Kidney epithelial cell (primary cell): ENCODE data around the gene EML5. TPM values are rescaled to one million over a fixed set of nuclear protein-coding genes. Genes with fewer than 3 reads are reported as not detected.
A peak's percentile ranks its signal among the peaks of the same experiment; 100 is the strongest.

Source experiments
- DNase-seq: peaks from one replicate; pipeline ENCODE4 v3.0.0-alpha.2; 2010; ENCODE audit warnings: low read depth
- H3K27me3 ChIP-seq: 2 replicates; pipeline ENCODE4 v1.6.0; 2011; ENCODE audit warnings: low read length; ENCODE audit not compliant: control insufficient read depth, insufficient read depth
- H3K36me3 ChIP-seq: 2 replicates; pipeline ENCODE4 v1.5.1; 2011; ENCODE audit warnings: low read length; ENCODE audit not compliant: control insufficient read depth, insufficient read depth
- H3K4me3 ChIP-seq: 2 replicates; pipeline ENCODE4 v1.5.1; 2011; ENCODE audit warnings: low read depth, mild to moderate bottlenecking, control low read depth, low read length
- total RNA-seq: library from RNA; depleted of rRNA; stranded (reverse); fragments of >200 nt; gene quantifications from 2 replicates; pipeline ENCODE4 v1.2.3, GENCODE V29; 2015
- TF ChIP-seq, protein P1 (sequence below): IDR thresholded peaks from 2 replicates; pipeline ENCODE4 v1.5.1; 2011; ENCODE audit warnings: mild to moderate bottlenecking, moderate library complexity, low read length, control low read depth, inconsistent platforms; ENCODE audit not compliant: insufficient read depth, poor library complexity, severe bottlenecking

Gene EML5
- total RNA-seq, 1 donor from 2014 or later = 0.79 TPM

DNA sequence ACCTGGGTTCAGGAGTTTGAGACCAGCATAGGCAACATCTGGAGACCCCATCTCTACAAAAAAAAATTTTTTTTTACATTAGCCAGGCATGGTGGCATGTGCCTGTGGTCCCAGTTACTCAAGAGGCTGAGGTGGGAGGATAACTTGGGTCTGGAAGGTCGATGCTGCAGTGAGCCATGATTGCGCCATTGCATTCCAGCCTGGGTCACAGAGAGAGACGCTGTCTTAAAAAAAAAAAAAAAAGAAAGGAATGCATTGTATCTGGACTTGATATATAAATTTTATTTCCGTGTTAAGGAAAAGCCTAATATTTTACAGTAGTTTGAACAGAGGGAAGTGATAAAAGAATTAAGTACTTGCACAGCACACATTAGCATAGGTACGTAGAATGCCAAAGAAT, 132.7 kb downstream of the EML5 start:
- no peak overlapping the region for H3K4me3 ChIP-seq
- H3K27me3 ChIP-seq = no peaks in the 10 kb centered on the region
- DNase-seq = no peak
- no peaks in the 10 kb centered on the region for H3K36me3 ChIP-seq
- TF ChIP-seq, protein P1, sequence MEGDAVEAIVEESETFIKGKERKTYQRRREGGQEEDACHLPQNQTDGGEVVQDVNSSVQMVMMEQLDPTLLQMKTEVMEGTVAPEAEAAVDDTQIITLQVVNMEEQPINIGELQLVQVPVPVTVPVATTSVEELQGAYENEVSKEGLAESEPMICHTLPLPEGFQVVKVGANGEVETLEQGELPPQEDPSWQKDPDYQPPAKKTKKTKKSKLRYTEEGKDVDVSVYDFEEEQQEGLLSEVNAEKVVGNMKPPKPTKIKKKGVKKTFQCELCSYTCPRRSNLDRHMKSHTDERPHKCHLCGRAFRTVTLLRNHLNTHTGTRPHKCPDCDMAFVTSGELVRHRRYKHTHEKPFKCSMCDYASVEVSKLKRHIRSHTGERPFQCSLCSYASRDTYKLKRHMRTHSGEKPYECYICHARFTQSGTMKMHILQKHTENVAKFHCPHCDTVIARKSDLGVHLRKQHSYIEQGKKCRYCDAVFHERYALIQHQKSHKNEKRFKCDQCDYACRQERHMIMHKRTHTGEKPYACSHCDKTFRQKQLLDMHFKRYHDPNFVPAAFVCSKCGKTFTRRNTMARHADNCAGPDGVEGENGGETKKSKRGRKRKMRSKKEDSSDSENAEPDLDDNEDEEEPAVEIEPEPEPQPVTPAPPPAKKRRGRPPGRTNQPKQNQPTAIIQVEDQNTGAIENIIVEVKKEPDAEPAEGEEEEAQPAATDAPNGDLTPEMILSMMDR = no peak

DNA sequence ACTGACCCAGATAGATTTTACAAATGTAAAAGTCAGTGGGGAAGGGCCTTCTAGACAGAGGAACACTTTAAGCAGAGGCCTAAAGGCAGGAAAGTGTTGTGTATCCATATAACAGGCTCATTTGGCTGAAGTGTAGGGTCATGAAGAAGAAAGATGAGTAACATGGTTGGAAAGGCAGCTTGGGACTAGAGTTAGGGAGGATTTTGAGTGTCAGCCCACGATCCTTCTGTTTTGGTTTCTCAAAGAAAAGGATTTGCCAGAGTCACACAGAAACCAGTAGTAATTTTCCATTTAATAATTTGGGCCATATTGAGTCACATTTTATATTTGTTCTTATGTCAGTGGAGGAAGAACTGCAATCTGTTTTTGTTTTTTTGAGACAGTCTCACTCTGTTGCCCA, 153.5 kb downstream of the EML5 start:
- H3K27me3 ChIP-seq = no peaks in the 10 kb centered on the region
- no peak for DNase-seq
- no peaks in the 10 kb centered on the region for H3K36me3 ChIP-seq
- TF ChIP-seq, protein P1 = no peak
- no peak overlapping the region for H3K4me3 ChIP-seq

DNA sequence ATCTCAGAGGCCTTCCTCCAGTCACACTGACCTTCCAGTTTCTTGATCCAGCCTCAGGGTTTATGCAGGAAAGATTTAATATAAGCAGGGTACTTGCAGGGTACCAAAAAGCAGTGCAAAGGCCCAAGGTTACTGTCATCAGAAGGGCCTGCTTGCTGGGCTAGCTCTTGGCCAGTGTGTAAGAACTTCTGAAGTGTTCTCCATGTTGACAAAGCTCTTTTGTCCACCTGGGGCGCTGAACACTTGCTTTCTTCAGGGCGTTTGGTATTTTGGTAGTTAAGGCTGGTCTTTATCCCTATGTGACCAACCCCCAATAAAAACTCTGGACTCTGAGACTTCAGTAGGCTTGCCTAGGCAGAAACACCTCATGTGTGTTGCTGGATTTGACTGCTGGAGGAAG, 160.2 kb downstream of the EML5 start:
- Histone ChIP-seq H3K36me3 (no peaks in the 10 kb centered on the region), H3K27me3 (no peaks in the 10 kb centered on the region), H3K4me3 (no peak overlapping the region)
- no peak for DNase-seq
- TF ChIP-seq, protein P1 = no peak

DNA sequence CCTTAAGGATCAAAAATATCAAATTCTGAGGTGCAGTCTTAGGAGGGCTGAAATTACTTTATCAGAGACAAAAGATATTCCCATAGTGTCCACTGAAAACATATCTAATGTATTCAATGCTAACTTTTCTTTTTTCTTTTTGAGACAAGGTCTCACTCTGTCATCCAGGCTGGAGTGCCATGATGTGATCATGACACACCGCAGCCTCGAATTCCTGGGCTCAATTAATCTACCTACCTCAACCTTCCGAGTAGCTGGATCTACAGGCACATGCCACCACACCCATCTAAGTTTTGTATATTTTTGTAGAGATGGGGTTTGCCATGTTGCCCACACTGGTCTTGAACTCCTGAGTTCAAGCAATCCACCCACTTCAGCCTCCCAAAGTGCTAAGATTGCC, 161.7 kb downstream of the EML5 start:
- no peaks in the 10 kb centered on the region for H3K36me3 ChIP-seq
- no peak for DNase-seq
- no peak overlapping the region for H3K4me3 ChIP-seq
- no peaks in the 10 kb centered on the region for H3K27me3 ChIP-seq
- TF ChIP-seq, protein P1 = no peak

DNA sequence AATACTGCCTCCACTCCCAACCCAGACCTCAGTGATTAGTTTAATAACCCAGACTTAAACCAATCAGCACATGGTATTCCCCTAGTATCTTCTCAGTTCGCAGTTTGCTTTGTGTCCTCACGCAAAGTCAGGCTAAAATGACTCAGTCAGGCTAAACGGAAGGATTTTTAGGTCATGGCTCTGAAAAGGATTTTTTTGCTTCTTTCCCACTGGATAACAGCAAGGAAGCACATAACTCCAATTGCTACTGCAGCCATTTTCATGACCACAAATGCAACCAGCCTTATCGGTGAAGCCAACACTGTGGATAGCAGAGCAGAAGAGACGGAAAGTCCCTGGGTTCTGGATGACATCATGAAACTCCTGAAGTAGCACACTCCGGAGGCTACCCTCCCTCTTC, 162.2 kb downstream of the EML5 start:
- H3K27me3 ChIP-seq = no peaks in the 10 kb centered on the region
- DNase-seq = peak; percentile 93
- TF ChIP-seq, protein P1 = no peak
- no peaks in the 10 kb centered on the region for H3K36me3 ChIP-seq
- no peak overlapping the region for H3K4me3 ChIP-seq

DNA sequence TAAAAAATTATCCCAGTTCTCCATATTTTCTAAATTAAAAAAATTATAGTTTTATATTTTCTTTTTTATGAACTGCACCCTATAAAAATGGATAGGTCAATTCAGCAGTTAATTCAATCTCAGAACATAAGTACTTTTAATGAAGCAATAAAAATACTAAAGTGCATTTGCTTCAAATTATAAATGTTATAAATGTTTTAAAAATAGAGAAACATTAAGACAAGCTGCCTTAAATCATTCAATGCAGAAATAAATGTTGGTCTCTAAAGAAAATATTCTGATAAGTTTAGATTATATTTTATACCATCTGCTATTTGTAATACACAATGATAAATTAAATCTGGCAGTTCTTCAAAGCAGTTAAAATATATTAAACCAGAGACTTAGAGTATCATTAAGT, 164.3 kb downstream of the EML5 start:
- TF ChIP-seq, protein P1 = no peak
- H3K36me3 ChIP-seq = no peaks in the 10 kb centered on the region
- H3K4me3 ChIP-seq = no peak overlapping the region
- no peak for DNase-seq
- no peaks in the 10 kb centered on the region for H3K27me3 ChIP-seq
